SU-DHL-6 (cell line): ENCODE data around the gene BIK.

ENCODE experiments used
- EZH2phosphoT487 ChIP-seq: fragments of 200-600 bp; sonication (generic), shearing (Covaris generic); conservative IDR thresholded peaks from 2 replicates; pipeline ENCODE4 v1.6.1; 2018; ENCODE audit warnings: mild to moderate bottlenecking, antibody characterized with exemption, low read length, moderate library complexity, mixed read lengths
- TF ChIP-seq, protein P1 (sequence below): fragments of 200-600 bp; sonication (generic); IDR thresholded peaks from one replicate; pipeline ENCODE4 v1.5.1; 2017; ENCODE audit warnings: antibody characterized with exemption, mild to moderate bottlenecking, low read length, moderate library complexity; ENCODE audit not compliant: insufficient read depth, poor library complexity, severe bottlenecking

DNA sequence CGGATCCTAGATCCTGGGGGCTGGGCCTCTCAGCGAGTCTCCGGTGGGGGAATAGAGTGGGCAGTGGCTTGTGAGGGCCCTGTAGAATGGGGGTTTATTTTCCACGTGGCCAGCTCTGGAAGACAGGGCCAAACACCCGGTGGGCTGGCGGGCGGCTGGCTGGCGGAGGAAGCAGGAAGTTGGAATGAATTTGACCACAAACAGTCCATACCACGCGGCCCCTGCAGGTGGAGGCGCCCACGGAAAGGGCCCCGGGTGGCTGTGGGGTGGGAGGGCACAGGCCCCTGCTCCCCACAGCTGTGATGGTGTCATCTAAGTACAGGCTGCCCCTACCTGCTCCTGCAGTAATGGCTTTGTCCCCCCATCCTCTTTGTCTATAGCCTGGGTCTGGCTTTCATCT, 17.6 kb downstream of the BIK start:
- TF ChIP-seq, protein P1, sequence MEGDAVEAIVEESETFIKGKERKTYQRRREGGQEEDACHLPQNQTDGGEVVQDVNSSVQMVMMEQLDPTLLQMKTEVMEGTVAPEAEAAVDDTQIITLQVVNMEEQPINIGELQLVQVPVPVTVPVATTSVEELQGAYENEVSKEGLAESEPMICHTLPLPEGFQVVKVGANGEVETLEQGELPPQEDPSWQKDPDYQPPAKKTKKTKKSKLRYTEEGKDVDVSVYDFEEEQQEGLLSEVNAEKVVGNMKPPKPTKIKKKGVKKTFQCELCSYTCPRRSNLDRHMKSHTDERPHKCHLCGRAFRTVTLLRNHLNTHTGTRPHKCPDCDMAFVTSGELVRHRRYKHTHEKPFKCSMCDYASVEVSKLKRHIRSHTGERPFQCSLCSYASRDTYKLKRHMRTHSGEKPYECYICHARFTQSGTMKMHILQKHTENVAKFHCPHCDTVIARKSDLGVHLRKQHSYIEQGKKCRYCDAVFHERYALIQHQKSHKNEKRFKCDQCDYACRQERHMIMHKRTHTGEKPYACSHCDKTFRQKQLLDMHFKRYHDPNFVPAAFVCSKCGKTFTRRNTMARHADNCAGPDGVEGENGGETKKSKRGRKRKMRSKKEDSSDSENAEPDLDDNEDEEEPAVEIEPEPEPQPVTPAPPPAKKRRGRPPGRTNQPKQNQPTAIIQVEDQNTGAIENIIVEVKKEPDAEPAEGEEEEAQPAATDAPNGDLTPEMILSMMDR = no peak
- no peak for TF ChIP-seq EZH2phosphoT487
